TTC549 (cell line): ENCODE data around the gene HOXA7.

Experiments
- FAIRE-seq: peaks from 2 replicates; lab custom pipeline; 2012; peaks lifted over from hg19 to GRCh38; lab: Jason Lieb, UNC

HOXA7 gene

GRCh38 chr7:27156508-27156898, at the start of gene HOXA7:
HOXA7 (minus strand) TSS chr7:27156675; CDS start chr7:27156545, 130 bp downstream.
- FAIRE-seq = no peak

- FAIRE-seq = no peak
These were observed 49.1 kb upstream of the HOXA7 start for GRCh38 chr7:27205325-27206280.

- FAIRE-seq = no peak
These were observed 48.4 kb upstream of the HOXA7 start for GRCh38 chr7:27204851-27205322.

- FAIRE-seq = no peak
These were observed 47.6 kb upstream of the HOXA7 start for GRCh38 chr7:27203964-27204594.

GRCh38 chr7:27203365-27203953, 47.0 kb upstream of the HOXA7 start:
- FAIRE-seq = no peak

GRCh38 chr7:27202862-27203134, 46.3 kb upstream of the HOXA7 start:
- no peak for FAIRE-seq

GRCh38 chr7:27202018-27202861, 45.8 kb upstream of the HOXA7 start:
- no peak for FAIRE-seq

GRCh38 chr7:27201580-27202017, 45.1 kb upstream of the HOXA7 start:
- FAIRE-seq = no peak

GRCh38 chr7:27200761-27201579, 44.5 kb upstream of the HOXA7 start:
- FAIRE-seq = no peak

GRCh38 chr7:27199849-27200760, 43.6 kb upstream of the HOXA7 start, which contains the start of gene HOXA13:
HOXA13 (minus strand) TSS chr7:27200091; CDS start chr7:27200077, 14 bp downstream.
- FAIRE-seq = no peak

GRCh38 chr7:27198871-27199801, 42.7 kb upstream of the HOXA7 start:
- FAIRE-seq = no peak

- no peak for FAIRE-seq
These were observed 41.8 kb upstream of the HOXA7 start for GRCh38 chr7:27198138-27198841.

GRCh38 chr7:27197137-27198042, 40.9 kb upstream of the HOXA7 start:
- FAIRE-seq = no peak

GRCh38 chr7:27196287-27196767, 39.9 kb upstream of the HOXA7 start:
- peak; percentile 73 for FAIRE-seq

GRCh38 chr7:27194686-27195379, 38.4 kb upstream of the HOXA7 start:
- FAIRE-seq = no peak

GRCh38 chr7:27194002-27194352, 37.5 kb upstream of the HOXA7 start:
- no peak for FAIRE-seq
